GM21529 (cell line): ENCODE data around the gene SEC22A.

ENCODE experiments used
- ATAC-seq: cut with Tn5 transposase; IDR thresholded peaks from one replicate; pipeline ENCODE4 v1.9.1; 2021; ENCODE audit not compliant: unreplicated experiment

Gene SEC22A

GRCh38 chr3:123286308-123287023 is 84.7 kb downstream of the SEC22A start:
- no peak for ATAC-seq

- ATAC-seq = no peak
Measured at GRCh38 chr3:123287051-123287961, 85.6 kb downstream of the SEC22A start.

DNA sequence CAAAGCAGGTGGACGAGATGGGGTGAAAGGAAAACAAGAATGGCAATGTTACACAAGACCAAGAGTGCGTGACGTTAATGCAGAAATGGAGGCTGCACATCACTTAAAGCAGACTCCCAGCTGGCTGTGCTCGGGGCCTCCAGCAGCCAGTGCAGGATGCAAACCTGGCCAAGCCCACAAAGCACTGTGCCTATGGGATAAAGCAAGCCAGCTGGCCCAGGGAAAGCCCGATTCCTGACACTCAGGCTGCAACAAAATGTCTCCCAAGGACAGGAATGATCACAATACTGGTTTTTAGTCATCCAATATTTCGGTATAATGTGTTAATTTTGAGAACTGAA is 86.2 kb downstream of the SEC22A start:
- ATAC-seq = no peak

GRCh38 chr3:123289391-123290106 is 87.8 kb downstream of the SEC22A start:
- no peak for ATAC-seq

GRCh38 chr3:123290107-123290930 is 88.6 kb downstream of the SEC22A start:
- ATAC-seq = no peak

DNA sequence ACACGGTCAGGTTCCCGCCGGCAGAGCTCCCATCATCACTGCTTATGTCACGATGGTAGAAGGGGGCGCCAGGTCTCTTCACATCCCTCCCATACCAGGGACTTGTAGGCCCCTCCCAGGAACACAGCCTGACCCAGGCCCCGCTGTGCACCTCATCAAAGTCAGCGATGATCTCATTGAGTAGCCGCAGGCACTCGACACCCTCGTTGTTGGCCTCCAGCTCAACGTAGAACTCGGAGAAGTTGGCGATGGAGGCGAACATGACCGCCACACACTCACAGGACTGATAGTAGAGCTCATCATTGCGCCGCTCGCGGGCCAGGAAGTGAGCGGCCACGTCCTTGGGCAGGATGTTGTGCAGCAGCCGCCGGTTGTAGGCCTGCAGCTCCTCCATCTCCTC is 89.2 kb downstream of the SEC22A start:
- no peak for ATAC-seq

GRCh38 chr3:123291404-123291803 is 89.7 kb downstream of the SEC22A start:
- no peak for ATAC-seq

DNA sequence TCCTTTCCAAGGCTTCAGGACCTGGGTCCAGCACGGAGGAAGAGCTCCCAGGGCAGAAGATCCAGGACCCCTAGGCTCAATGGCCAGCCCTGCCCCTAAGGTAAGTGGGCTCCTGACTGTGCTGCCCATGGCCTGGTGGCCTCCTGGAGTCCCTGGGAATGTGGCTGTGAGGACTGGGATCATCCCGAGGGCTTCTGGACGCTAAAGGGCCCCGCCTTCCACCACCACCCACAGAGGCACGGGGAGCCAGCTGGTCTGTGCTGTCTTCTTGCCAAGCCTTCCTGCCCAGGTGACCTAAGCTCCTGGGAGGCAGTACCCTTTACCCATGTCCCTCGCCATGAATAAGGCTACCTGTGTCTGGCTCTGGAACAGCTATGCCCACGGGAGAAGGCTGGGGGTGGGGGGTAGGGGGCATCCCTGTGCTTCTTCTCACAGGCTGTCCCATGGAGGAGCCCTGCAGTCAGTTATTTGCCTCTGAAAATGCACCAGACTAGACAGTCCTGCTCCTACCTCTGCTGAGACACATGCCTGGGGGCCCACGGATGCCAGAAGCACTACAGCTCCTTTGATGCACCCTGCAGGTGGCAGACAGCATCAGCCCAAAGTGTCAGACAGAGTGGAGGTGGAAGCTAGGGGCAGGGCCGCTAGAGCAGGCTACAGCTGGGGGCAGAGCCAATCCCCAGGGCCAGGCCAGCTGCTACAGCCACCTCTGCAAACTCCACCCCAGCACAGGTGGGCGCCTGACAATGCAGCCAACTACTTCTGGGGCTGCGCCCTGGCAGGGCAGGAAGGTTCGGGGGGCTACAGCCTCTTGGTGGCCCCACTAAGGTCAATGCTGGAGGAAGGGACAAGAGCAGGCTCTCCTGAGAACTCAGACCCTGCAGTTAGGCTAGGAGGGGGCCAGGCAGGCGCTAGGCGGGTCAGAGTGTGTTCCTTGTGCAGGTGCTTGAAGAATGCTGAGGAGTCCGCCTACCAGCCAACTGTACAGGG is 90.9 kb downstream of the SEC22A start:
- no peak for ATAC-seq

GRCh38 chr3:123294296-123294938 is 92.7 kb downstream of the SEC22A start:
- ATAC-seq = no peak

GRCh38 chr3:123295171-123295900 is 93.6 kb downstream of the SEC22A start:
- ATAC-seq = no peak

GRCh38 chr3:123295901-123296250 is 94.1 kb downstream of the SEC22A start:
- ATAC-seq = no peak

DNA sequence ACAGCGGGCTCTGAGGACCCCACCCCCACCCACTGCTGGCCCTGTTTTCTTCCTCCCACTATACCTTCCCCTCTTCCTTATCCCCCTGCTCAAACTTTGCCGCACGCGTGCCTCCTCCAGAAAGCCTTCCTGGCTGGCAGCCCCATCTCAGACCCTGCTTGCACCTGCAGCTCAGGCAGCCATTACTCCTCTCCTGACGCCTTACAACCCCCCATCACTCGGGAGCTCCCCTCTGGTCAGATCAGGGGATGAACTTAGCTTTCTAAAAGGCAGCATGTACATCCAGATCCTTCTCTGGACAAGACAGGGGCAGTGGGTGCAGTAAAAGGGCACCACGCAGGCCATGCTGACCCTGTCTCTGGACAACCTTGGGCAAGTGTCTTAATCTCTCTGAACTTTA is 94.5 kb downstream of the SEC22A start:
- no peak for ATAC-seq

GRCh38 chr3:123296836-123297626 is 95.3 kb downstream of the SEC22A start:
- no peak for ATAC-seq

GRCh38 chr3:123297627-123297899 is 95.8 kb downstream of the SEC22A start:
- no peak for ATAC-seq

- ATAC-seq = no peak
Measured at GRCh38 chr3:123298903-123299302, 97.2 kb downstream of the SEC22A start.

GRCh38 chr3:123299581-123299980 is 97.8 kb downstream of the SEC22A start:
- ATAC-seq = no peak

DNA sequence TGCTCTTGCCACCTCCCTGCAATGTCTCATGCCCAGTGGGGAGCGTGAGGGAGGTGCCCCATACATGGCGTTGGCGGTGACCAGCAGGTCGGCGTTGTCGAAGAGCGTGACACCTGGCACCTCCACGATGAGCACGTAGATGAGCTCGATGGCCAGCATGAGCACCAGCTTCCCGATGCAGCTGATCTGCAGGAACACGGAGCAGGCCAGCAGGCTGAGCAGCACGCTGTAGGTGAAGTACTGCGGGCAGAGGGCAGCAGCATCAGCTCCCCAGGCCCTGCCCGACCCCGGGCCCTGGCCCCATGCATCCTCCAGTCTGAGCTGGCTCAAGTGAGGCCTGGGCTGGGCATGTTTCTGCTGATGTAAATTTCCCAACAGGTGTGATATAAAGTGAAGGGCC is 98.3 kb downstream of the SEC22A start:
- ATAC-seq = no peak

- no peak for ATAC-seq
Measured at GRCh38 chr3:123300583-123300982, 98.8 kb downstream of the SEC22A start.
